Left colon (tissue), 2 donors: Measurements from ENCODE around the gene LIPC. TPM values are rescaled to one million over a fixed set of nuclear protein-coding genes. Genes with fewer than 3 reads are reported as not detected.

Experiments used
- ATAC-seq: fragments of 200-7000 bp; cut with Tn5 transposase; one replicate; pipeline ENCODE4 v1.9.1; 2020; ENCODE audit warnings: mild to moderate bottlenecking, moderate library complexity
- DNase-seq, 2 donors: peaks; one replicate each; pipeline ENCODE4 v3.0.0-alpha.2; 2020
- intact Hi-C, 2 donors: fragments of 100-400 bp; cut with DNase I in 1 of 2; cut with micrococcal nuclease in 1 of 2; formaldehyde crosslinking; loops; one replicate each; pipeline versions ENCODE4 v1.11.2 to v1.14.0; 2022; cut with DNase I, micrococcal nuclease
- long read RNA-seq: library from polyadenylated mRNA; unstranded; transcript quantifications from one replicate; pipeline ENCODE4 v2.0.0, GENCODE V29; 2021
- total RNA-seq, 2 donors: library from RNA; stranded (reverse); fragmentation: NEBNext Ultra II Directional; extraction: Animal tissue kit (Norgen Biotek cat#: 25700); gene quantifications; one replicate each; pipeline ENCODE4 v1.2.1, GENCODE V29; 2021
- donor health status: DM: no; HTN: no; CAD: no.
- donor health status: DM: yes; HTN: yes; CAD: no.

The LIPC gene
- 1 to 10 TPM; 3.0 to 6.0 TPM for total RNA-seq
- long read RNA-seq, partial matches to known transcripts = 0 of 2 reads
- long read RNA-seq, other reads (novel, unspliced or antisense) = 2 of 2 reads

DNA sequence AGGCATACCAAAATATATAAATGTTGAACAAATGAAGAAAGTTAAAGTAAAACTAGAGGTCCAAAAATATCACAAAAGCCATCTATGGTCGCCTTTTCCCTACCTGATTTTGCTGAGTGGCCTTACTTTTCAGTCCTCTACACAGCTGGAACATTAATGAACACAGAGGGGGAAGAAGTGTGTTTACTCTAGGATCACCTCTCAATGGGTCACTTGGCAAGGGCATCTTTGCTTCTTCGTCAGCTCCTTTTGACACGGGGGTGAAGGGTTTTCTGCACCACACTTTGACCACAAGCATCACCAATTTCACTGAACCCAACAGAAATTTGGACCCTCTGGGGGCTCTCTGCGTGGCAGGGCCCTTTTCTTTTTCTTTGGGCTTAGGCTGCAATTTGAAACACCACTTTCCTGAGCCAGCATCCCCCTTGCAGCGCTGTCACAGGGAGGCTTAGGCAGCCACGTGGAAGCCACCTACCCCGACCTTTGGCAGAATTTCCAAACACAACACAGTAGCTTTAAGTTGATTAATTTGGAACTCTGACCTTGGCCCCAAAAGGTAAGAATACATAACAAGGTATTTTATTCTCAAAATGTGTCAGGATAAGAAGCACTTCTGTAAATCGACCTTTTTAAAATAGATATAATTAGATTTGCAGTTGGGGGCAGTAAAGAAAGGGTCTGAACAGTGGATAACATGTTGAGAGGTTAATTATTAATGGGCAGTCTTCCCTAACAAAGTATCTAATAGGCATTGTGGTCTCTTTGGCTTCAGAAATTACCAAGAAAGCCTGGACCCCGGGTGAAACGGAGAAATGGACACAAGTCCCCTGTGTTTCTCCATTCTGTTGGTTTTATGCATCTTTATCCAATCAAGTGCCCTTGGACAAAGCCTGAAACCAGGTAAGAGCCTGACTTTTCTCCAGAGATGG is at the start of gene LIPC:
TSS of gene LIPC (plus strand) at position 771 of the 929 bp plus-strand sequence. CDS start at position 813, 42 bp downstream.
- ATAC-seq (no peak), DNase-seq (no peak)
- intact Hi-C loops = no loop called here

DNA sequence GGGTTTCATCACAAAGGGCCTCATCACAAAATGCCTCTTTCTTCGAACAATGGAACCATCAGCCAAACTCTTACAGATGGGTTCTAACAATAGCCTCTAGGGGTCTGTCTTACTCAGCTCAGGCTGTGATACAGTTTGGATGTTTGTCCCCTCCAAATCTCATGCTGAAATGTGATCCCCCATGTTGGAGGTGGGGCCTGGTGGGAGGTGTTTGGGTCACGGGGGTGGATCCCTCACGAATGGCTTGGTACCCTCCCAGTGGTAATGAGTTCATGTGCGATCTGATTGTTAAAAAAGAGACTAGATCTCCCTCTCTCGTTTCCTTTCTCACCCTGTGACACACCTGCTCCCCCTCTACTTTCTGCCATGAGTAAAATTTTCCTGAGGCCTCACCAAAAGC is 47.9 kb upstream of the LIPC start:
- ATAC-seq (no peak), DNase-seq (no peak)
- intact Hi-C loops = no loop called here

DNA sequence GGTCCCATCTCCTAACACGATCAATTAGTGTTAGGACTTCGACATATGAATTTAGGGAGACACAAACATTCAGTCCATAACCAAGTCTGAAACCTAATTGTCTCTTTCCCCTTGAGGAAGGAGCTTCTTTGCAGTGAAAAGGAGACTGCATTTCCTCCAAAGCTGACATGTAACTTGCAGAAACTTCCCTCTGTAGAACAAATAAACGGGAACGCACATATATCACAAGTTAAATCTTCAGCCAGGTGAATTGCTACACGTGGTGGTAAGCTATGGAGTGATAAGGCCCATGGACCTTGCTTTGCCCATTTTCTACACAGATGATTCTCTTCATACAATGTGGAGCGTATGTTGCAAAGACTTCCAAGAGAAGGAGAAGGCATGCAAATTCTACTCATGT is 47.1 kb upstream of the LIPC start:
- ATAC-seq = no peak
- DNase-seq = no peak
- intact Hi-C loops = no loop called here

DNA sequence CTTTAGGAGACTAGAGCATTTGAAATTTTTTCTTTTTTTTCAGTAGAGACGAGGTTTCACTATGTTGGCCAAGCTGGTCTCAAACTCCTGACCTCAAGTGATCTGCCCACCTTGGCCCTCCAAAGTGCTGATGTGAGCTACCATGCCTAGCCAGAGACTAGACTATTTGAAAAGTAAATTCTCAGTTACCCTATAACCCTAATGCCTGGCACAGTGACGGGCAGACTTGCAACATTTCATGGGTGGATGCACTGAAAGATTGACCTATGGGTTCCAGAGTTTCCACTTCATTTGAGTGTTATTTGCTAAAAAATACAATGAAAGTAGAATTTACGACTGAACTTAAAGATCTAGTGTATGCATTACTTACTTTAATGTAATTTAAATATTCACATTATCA is 45.7 kb upstream of the LIPC start:
- intact Hi-C loops = no loop called here
- DNase-seq (no peak), ATAC-seq (no peak)

- intact Hi-C loops = no loop called here
- DNase-seq (no peak), ATAC-seq (no peak)
These were observed 45.1 kb upstream of the LIPC start for GRCh38 chr15:58386641-58387040.

- DNase-seq = no peak
- intact Hi-C loops = no loop called here
- ATAC-seq = no peak
These were observed 44.7 kb upstream of the LIPC start for GRCh38 chr15:58387130-58387529.

- ATAC-seq (no peak), DNase-seq (no peak)
- intact Hi-C loops = no loop called here
These were observed 43.6 kb upstream of the LIPC start for GRCh38 chr15:58388211-58388610.

- ATAC-seq = no peak
- DNase-seq = no peak
- intact Hi-C loops = no loop called here
These were observed 41.7 kb upstream of the LIPC start for GRCh38 chr15:58390118-58390517.

DNA sequence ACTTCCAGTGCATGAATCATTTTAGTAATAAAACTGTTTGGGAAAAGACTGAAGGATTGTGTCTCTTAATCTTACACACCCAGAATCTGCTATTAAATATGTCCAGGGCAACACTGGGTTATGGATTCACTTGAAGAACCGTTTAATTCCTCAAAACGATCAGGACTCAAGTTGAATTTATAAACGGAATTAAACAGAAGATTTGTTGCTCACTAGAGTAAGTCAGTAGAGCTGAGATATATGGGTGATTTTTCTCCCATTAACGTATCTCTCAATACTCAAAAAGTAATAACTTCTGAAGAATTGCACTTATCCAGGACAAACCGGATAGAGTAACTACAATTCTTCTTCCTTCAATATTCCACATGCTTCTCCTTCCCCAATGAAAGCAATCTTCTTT is 41.1 kb upstream of the LIPC start:
- DNase-seq (no peak), ATAC-seq (no peak)
- intact Hi-C loops = no loop called here

DNA sequence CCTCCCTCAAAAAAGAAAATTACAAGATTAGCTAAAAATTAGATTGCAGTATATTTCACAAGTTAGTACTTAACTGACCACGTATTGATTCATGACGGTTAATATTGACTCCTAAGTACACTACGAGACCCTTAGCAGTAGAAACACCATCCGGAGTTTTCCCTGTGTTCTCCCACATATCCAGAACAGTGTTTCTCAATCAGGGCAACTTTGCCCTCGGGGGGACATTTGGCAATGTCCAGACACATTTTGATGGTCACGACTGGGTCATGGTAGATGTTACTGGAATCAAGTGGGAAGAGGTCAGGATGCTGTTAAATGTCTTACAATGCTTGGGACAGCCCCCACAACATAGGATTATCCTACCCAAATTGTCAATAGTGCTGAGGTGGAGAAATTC is 40.7 kb upstream of the LIPC start:
- ATAC-seq (no peak), DNase-seq (no peak)
- intact Hi-C loops = no loop called here

DNA sequence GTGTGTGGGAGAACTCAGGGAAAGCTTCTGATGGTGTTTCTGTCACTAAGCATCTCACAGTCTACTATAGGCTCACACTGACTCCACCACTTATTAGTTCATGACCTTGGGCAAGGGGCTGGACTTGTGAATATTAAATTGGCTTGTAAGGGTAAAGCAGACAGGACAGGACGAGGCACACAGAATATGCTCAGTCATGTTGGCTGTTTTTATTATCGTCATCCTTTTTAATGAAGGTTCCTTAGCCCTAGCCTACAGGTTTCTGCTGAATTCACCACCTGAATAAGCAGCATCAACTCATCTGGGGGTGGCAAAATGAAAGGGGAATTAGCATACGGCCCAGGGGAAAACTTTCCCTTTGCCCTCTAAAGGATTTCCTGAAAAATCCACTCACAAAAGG is 39.6 kb upstream of the LIPC start:
- no peak for ATAC-seq
- intact Hi-C loops = no loop called here
- DNase-seq = no peak

GRCh38 chr15:58392611-58393161 is 39.1 kb upstream of the LIPC start:
- ATAC-seq (peak; percentile 70), DNase-seq (peak; percentile 18 to 33)

DNA sequence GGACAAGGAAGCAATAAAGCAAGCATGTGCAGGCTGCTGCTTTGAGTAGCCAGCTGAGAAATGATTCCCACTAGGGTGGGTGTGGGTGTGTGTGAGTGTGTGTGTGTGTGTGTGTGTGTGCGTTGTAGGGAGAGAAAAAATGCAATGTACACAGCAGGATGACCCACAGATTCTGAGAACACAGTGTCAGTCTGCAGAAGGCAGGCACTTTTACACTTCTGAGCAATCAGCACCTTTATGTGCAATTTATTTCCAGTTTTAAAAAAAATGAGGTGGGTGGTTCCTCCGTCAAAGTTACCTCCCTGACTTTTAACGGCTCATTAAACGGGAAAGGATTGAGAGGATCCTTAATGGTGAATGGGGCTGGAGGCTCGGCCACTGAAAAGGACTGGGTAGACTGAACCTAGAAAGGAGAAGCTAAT is 38.5 kb upstream of the LIPC start:
- ATAC-seq (peak; percentile 96), DNase-seq (peak; percentile 57 to 74)

More at GRCh38 chr15:58392611-58393161, 39.1 kb upstream of the LIPC start:
- intact Hi-C loops = no loop called here

DNA sequence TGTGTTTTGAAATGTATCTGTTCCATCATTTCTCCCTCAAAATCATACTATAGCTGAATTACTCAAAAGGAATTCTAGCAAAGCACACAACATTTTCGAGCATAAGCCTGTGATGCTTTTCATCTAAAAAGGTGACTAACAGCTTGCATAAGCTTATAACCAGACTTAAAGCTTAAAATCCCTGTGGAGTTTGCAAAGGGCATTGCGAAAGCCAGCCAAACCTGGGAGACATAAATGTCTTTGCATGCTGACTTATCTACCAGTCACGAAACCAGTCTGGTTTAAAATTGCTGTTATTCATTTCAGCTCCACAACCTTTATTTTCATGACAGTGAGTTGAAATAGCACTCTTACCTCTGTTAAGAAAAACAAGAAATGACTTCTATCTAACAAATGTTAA is 35.6 kb upstream of the LIPC start:
- no peak for DNase-seq
- no peak for ATAC-seq
- intact Hi-C loops = no loop called here

More for the DNA sequence above, 38.5 kb upstream of the LIPC start:
- intact Hi-C loops = no loop called here

- intact Hi-C loops = no loop called here
- no peak for DNase-seq
- no peak for ATAC-seq
These were observed 33.7 kb upstream of the LIPC start for GRCh38 chr15:58398071-58398470.

GRCh38 chr15:58398643-58399042 is 33.1 kb upstream of the LIPC start:
- ATAC-seq (no peak), DNase-seq (no peak)
- intact Hi-C loops = no loop called here

GRCh38 chr15:58399739-58400138 is 32.1 kb upstream of the LIPC start:
- intact Hi-C loops = no loop called here
- DNase-seq (no peak), ATAC-seq (no peak)

DNA sequence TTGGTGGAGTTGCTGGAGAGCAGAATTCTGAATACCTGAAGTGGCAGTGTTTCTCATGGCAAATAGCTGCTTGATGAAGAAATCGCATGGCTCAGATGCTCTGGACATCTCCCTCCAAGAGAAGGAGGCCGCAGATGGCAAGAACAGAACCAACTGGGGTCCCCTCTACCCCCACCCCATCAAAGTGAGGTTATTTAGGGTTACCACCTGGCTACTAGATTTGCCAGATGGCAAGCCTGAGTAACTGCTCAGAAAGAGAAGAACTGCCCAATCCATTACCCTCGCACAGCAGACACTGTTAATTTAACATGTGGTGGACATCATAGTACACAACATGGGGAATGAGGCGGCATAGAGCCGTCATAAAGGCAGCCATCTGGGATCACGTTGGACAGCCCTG is 30.5 kb upstream of the LIPC start:
- intact Hi-C loops = no loop called here
- ATAC-seq (no peak), DNase-seq (no peak)

- ATAC-seq = no peak
- no peak for DNase-seq
- intact Hi-C loops = no loop called here
These were observed 29.7 kb upstream of the LIPC start for GRCh38 chr15:58401991-58402649.

- no peak for ATAC-seq
- DNase-seq = no peak
- intact Hi-C loops = no loop called here
These were observed 28.2 kb upstream of the LIPC start for GRCh38 chr15:58403581-58403980.
